Measurements from ENCODE around the gene SLC22A16.

SLC22A16 gene

GRCh38 chr6:110448846-110449540 lies 27.4 kb downstream of the SLC22A16 start:
- no peak for FAIRE-seq
- DNase-seq (ENCODE audit: insufficient read length, low spot score): no peak
- no peak for TF ChIP-seq CTCF (IDR thresholded peaks at IDR 0.05; ENCODE audit: insufficient read depth, missing control alignments)

DNA sequence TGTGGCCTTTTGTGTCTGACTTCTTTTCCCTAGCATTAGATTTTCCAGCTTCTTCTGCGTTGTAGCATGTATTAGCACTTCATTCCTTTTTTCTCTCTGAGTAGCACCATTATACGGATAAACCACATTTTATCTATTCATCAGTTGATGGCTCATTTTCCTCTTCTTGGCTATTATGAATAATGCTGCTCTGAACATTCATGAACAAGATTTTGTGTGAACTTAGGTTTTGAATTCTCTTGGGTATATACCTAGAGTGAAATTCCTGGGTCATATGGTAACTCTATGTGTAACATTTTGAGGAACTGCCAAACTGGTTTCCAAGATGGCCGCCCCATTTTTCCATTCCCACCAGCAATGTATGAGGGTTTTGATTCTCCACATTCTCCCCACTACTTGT lies 28.7 kb downstream of the SLC22A16 start:
- FAIRE-seq (no peak), DNase-seq (ENCODE audit: insufficient read length, low spot score) (no peak)
- TF ChIP-seq CTCF (IDR thresholded peaks at IDR 0.05; ENCODE audit: insufficient read depth, missing control alignments): no peak

DNA sequence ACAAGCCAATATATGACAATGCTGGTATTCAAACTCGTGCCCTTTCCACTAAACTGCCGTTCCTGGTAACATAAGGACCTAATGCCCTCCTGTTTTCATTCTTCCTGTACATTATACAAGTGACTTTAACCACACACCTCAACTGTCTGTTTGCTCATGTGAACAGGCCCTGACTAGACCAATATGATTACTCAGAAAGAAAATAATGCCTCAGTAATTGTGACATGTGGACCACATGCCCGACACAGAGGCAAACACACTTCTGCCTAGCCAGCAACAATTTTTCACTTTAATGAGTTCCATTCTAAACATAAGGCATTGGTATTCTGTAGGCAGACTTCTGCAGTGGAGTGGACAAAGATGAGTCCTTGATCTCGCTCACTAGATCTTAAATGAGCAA lies 30.0 kb downstream of the SLC22A16 start:
- TF ChIP-seq CTCF (IDR thresholded peaks at IDR 0.05; ENCODE audit: insufficient read depth, missing control alignments): no peak
- DNase-seq (ENCODE audit: insufficient read length, low spot score) (no peak), FAIRE-seq (no peak)

DNA sequence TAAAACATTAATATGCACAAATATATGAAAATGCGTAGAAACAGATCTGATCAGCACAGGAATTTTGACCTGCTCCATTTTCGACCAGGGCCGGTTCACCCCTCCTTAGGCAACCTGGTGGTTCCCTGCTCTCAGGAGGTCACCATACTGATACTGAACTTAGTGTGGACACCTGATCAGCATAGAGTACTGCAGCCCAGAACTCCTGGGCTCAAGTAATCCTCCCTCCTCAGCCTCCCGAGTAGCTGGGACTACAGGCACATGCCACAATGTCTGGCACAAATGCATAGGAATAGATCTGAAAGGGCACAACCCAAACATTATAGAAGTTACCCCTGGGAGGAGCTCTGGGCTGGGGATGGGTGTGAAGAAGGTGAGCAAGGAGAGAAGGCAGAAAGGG lies 36.4 kb downstream of the SLC22A16 start:
- FAIRE-seq (no peak), DNase-seq (ENCODE audit: insufficient read length, low spot score) (no peak)
- no peak for TF ChIP-seq CTCF (IDR thresholded peaks at IDR 0.05; ENCODE audit: insufficient read depth, missing control alignments)

DNA sequence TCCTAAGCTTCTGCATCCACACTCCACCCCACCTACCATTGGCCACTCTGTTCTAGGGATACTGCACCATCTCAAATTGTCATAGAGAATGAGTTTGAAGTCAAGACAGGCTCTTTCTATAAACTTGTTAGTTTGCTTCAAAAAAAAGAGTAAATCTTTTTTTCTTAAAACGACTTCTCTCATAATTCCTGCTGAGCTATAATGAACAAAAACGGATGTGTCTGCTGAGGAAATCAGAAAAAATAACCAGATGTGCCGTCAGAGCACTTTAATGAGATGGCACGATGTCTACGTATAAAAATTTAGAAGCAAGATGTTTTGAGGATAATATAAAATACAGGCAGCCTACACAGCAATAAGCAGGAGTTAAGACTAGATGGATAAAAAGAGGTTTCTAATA lies 37.1 kb downstream of the SLC22A16 start:
- no peak for DNase-seq (ENCODE audit: insufficient read length, low spot score)
- TF ChIP-seq CTCF (IDR thresholded peaks at IDR 0.05; ENCODE audit: insufficient read depth, missing control alignments): no peak
- no peak for FAIRE-seq

DNA sequence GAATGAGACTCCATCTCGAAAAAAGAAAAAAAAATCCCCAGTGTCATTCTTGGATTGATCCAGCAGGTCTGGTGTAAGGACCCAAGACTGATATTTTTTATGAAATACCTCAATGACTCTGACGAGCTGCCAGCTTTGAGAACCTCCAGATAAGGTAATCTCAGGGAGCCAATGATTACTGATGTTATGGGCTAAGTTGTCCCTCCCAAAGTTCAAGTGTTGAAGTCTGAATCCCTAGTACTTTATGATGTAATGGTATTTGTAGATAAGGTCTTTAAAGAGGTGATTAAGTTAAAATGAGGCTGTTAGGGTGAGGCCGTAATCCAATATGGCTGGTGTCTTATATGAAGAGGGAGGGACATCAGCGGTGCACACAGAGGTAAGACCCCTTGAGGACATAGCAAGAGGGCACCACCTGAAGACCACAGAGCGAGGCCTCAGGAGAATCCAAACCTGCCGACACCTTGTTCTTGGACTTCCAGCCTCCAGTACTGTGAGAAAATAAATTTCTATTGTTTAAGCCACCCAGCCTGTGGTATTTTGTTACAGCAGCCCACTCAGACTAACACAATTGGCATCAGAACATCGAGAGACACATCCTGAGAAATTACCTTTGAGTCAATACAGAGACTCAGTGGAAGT lies 41.3 kb downstream of the SLC22A16 start:
- FAIRE-seq: no peak
- DNase-seq (ENCODE audit: insufficient read length, low spot score): no peak
- no peak for TF ChIP-seq CTCF (IDR thresholded peaks at IDR 0.05; ENCODE audit: insufficient read depth, missing control alignments)

GRCh38 chr6:110432285-110432900 lies 44.0 kb downstream of the SLC22A16 start:
- no peak for TF ChIP-seq CTCF (IDR thresholded peaks at IDR 0.05; ENCODE audit: insufficient read depth, missing control alignments)
- no peak for DNase-seq (ENCODE audit: insufficient read length, low spot score)

More at GRCh38 chr6:110432285-110432900, 44.0 kb downstream of the SLC22A16 start:
- FAIRE-seq: no peak
